Gastrocnemius medialis (tissue), 4 donors: ENCODE measurements around the gene DUSP3. TPM values are rescaled to one million over a fixed set of nuclear protein-coding genes. Genes with fewer than 3 reads are reported as not detected.

Experiments used
- ATAC-seq, 2 donors: fragments of 150-250 bp; one replicate each; pipeline ENCODE4 v1.9.1; 2016
- DNase-seq, 2 donors: peaks; one replicate each; pipeline ENCODE4 v3.0.0-alpha.2; 2019
- H3K27ac ChIP-seq, 4 donors: fragments of 200-600 bp; sonication (generic); 1 replicate in 1 of 4; 2 replicates in 3 of 4; pipeline ENCODE4 v1.5.1; 2016 to 2018; ENCODE audit warnings: mild to moderate bottlenecking in 2 of 4, moderate library complexity in 1 of 4
- H3K27me3 ChIP-seq, 3 donors: fragments of 200-600 bp; sonication (generic) in 2 of 3; 1 replicate in 1 of 3; 2 replicates in 2 of 3; pipeline versions ENCODE4 v1.5.1 to v1.6.0; 2016 to 2019; ENCODE audit warnings: mild to moderate bottlenecking in 1 of 3, moderate library complexity in 1 of 3
- H3K36me3 ChIP-seq, 2 donors: fragments of 200-600 bp; sonication (generic) in 1 of 2; one replicate each; pipeline ENCODE4 v1.5.1; 2017 to 2018
- H3K4me1 ChIP-seq, 2 donors: fragments of 200-600 bp; sonication (generic) in 1 of 2; one replicate each; pipeline ENCODE4 v1.5.1; 2016 to 2017; ENCODE audit warnings: mild to moderate bottlenecking in 2 of 2
- H3K4me3 ChIP-seq, 4 donors: fragments of 200-600 bp; sonication (generic) in 3 of 4; 1 replicate in 1 of 4; 2 replicates in 3 of 4; pipeline ENCODE4 v1.5.1; 2016 to 2019; ENCODE audit warnings: mild to moderate bottlenecking in 2 of 4
- H3K9me3 ChIP-seq, 3 donors: fragments of 200-600 bp; sonication (generic) in 2 of 3; 1 replicate in 1 of 3; 2 replicates in 2 of 3; pipeline ENCODE4 v1.5.1; 2016 to 2019
- POLR2A ChIP-seq, 2 donors: fragments of 450-650 bp; IDR thresholded peaks; one replicate each; pipeline ENCODE4 v1.6.1; 2017; ENCODE audit warnings: antibody characterized with exemption in 2 of 2, mild to moderate bottlenecking in 2 of 2, moderate library complexity in 2 of 2
- in situ Hi-C, 4 donors: fragments of 200-750 bp; cut with MboI; loops; one replicate each; pipeline versions ENCODE4 v1.15.0 to v1.8.0; 2017; ENCODE audit warnings: low sequenced_read_pairs in 4 of 4
- intact Hi-C: fragments of 100-400 bp; cut with DNase I; formaldehyde crosslinking; loops from one replicate; pipeline ENCODE4 v1.15.1; 2023; ENCODE audit warnings: low total_unique reads
- total RNA-seq, 4 donors: library from RNA; depleted of rRNA; stranded (reverse); fragments of >200 nt; gene quantifications; one replicate each; pipeline versions ENCODE4 v1.1.0 to v1.2.3, GENCODE V29; 2016
- TF ChIP-seq, protein P1 (sequence below), 5 experiments: fragments of 450-650 bp in 3 of 5; fragments of 200-600 bp in 2 of 5; sonication (generic) in 2 of 5; IDR thresholded peaks in 4 of 5; conservative IDR thresholded peaks in 1 of 5; 1 replicate in 4 of 5; 2 replicates in 1 of 5; pipeline ENCODE4 v1.5.1; 2016 to 2019; ENCODE audit warnings: antibody characterized with exemption in 5 of 5, mild to moderate bottlenecking in 3 of 5, moderate library complexity in 3 of 5

The DUSP3 gene
- total RNA-seq, 4 donors from 2014 or later: 121 to 184 (median 145) TPM

- TF ChIP-seq POLR2A (IDR thresholded peaks at IDR 0.05): no peak
- TF ChIP-seq, protein P1, sequence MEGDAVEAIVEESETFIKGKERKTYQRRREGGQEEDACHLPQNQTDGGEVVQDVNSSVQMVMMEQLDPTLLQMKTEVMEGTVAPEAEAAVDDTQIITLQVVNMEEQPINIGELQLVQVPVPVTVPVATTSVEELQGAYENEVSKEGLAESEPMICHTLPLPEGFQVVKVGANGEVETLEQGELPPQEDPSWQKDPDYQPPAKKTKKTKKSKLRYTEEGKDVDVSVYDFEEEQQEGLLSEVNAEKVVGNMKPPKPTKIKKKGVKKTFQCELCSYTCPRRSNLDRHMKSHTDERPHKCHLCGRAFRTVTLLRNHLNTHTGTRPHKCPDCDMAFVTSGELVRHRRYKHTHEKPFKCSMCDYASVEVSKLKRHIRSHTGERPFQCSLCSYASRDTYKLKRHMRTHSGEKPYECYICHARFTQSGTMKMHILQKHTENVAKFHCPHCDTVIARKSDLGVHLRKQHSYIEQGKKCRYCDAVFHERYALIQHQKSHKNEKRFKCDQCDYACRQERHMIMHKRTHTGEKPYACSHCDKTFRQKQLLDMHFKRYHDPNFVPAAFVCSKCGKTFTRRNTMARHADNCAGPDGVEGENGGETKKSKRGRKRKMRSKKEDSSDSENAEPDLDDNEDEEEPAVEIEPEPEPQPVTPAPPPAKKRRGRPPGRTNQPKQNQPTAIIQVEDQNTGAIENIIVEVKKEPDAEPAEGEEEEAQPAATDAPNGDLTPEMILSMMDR (IDR thresholded peaks at IDR 0.05 in 4 of 5, conservative IDR thresholded peaks at IDR 0.05 in 1 of 5): no peak
- H3K4me1 ChIP-seq: no peaks in the 10 kb centered on the region
- no peak overlapping the region for H3K4me3 ChIP-seq
- ATAC-seq: no peak
- no peaks in the 10 kb centered on the region for H3K36me3 ChIP-seq
- H3K27me3 ChIP-seq: no peaks in the 10 kb centered on the region
- no peak overlapping the region for H3K27ac ChIP-seq
- intact Hi-C loops (no loop called here), in situ Hi-C loops (no loop called here)
- no peaks in the 10 kb centered on the region for H3K9me3 ChIP-seq
- no peak for DNase-seq
These were observed 30.3 kb upstream of the DUSP3 start for GRCh38 chr17:43809121-43809520.

GRCh38 chr17:43808076-43808475 is 29.3 kb upstream of the DUSP3 start:
- Histone ChIP-seq H3K9me3 (no peaks in the 10 kb centered on the region), H3K4me1 (no peaks in the 10 kb centered on the region), H3K4me3 (no peak overlapping the region), H3K27me3 (no peaks in the 10 kb centered on the region), H3K27ac (no peak overlapping the region), H3K36me3 (no peaks in the 10 kb centered on the region)
- no peak for ATAC-seq
- no peak for DNase-seq
- no peak for TF ChIP-seq POLR2A (IDR thresholded peaks at IDR 0.05)
- TF ChIP-seq, protein P1 (IDR thresholded peaks at IDR 0.05 in 4 of 5, conservative IDR thresholded peaks at IDR 0.05 in 1 of 5): no peak
- in situ Hi-C loops: no loop called here
- intact Hi-C loops: no loop called here

DNA sequence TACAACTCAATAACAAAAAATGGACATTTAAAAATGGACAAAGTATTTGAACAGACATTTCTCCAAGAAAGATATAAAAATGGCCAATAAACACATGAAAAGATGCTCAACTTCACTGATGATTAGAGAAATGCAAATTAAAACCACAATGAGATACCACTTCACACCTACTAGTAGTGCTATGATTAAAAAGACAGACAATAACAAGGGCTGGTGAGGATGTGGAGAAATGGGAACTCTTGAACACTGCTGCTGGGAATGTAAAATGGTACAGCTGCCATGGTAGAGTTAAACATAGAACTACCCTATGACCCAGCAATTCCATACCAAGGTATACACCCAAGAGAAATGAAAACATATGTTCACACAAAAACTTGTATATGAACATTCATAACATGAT is 26.3 kb upstream of the DUSP3 start:
- ATAC-seq: no peak
- H3K4me1 ChIP-seq: no peaks in the 10 kb centered on the region

GRCh38 chr17:43803758-43804157 is 25.0 kb upstream of the DUSP3 start:
- TF ChIP-seq, protein P1 (IDR thresholded peaks at IDR 0.05 in 4 of 5, conservative IDR thresholded peaks at IDR 0.05 in 1 of 5): no peak
- TF ChIP-seq POLR2A (IDR thresholded peaks at IDR 0.05): no peak
- in situ Hi-C loops (no loop called here), intact Hi-C loops (no loop called here)
- ATAC-seq (no peak), DNase-seq (no peak)
- H3K9me3 ChIP-seq: no peaks in the 10 kb centered on the region
- no peaks in the 10 kb centered on the region for H3K36me3 ChIP-seq
- no peak overlapping the region for H3K4me3 ChIP-seq
- no peaks in the 10 kb centered on the region for H3K27me3 ChIP-seq
- H3K4me1 ChIP-seq: no peaks in the 10 kb centered on the region
- H3K27ac ChIP-seq: no peak overlapping the region

More for the DNA sequence above, 26.3 kb upstream of the DUSP3 start:
- Histone ChIP-seq H3K36me3 (no peaks in the 10 kb centered on the region), H3K4me3 (no peak overlapping the region), H3K27me3 (no peaks in the 10 kb centered on the region), H3K9me3 (no peaks in the 10 kb centered on the region), H3K27ac (no peak overlapping the region)
- no peak for DNase-seq
- in situ Hi-C loops: no loop called here
- intact Hi-C loops: no loop called here
- TF ChIP-seq, protein P1 (IDR thresholded peaks at IDR 0.05 in 4 of 5, conservative IDR thresholded peaks at IDR 0.05 in 1 of 5): no peak
- TF ChIP-seq POLR2A (IDR thresholded peaks at IDR 0.05): no peak

DNA sequence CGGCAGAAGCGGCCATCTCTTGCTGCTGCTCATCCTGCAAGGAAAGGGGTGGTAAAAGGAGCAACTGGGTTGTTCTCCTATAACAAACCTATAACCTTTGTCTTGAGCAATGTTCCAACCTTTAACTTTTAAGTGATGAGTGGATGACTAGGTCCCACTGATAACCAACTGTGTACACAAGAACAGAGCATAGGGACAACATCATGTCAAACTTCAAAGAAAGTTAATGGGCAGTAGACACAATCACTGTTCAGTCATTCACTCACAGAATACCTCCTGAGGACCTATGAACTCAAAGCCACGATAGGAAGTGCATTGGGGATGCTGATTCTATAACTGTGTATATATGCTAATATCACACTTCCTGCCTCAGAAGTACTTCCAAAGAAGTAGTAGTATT is 23.1 kb upstream of the DUSP3 start:
- ATAC-seq: no peak

More for the DNA sequence above, 23.1 kb upstream of the DUSP3 start:
- intact Hi-C loops: no loop called here
- Histone ChIP-seq H3K9me3 (no peaks in the 10 kb centered on the region), H3K27me3 (no peaks in the 10 kb centered on the region), H3K36me3 (no peaks in the 10 kb centered on the region), H3K4me3 (no peak overlapping the region), H3K27ac (no peak overlapping the region), H3K4me1 (no peaks in the 10 kb centered on the region)
- TF ChIP-seq POLR2A (IDR thresholded peaks at IDR 0.05): no peak
- TF ChIP-seq, protein P1 (IDR thresholded peaks at IDR 0.05 in 4 of 5, conservative IDR thresholded peaks at IDR 0.05 in 1 of 5): no peak
- no peak for DNase-seq
- in situ Hi-C loops: no loop called here
